Neural cell (in vitro differentiated cells): ENCODE measurements around the gene CALHM1.

Experiments used
- EP300 ChIP-seq: fragments of 450-650 bp; conservative IDR thresholded peaks from 2 replicates; pipeline ENCODE4 v1.6.1; 2014; ENCODE audit warnings: antibody characterized with exemption, mild to moderate bottlenecking, moderate library complexity; ENCODE audit not compliant: poor library complexity, severe bottlenecking
- EZH2 ChIP-seq: fragments of 200-600, 300-800 bp; shearing (Covaris generic), sonication (generic); IDR thresholded peaks from 2 replicates; pipeline ENCODE4 v1.6.1; 2014; ENCODE audit warnings: antibody characterized with exemption, low read length, borderline replicate concordance, mild to moderate bottlenecking; ENCODE audit not compliant: insufficient read depth, poor library complexity, severe bottlenecking
- MXI1 ChIP-seq: fragments of 450-650 bp; conservative IDR thresholded peaks from 2 replicates; pipeline ENCODE4 v1.6.1; 2014; ENCODE audit warnings: antibody characterized with exemption, mild to moderate bottlenecking; ENCODE audit not compliant: poor library complexity, severe bottlenecking
- POLR2AphosphoS5 ChIP-seq: IDR thresholded peaks from 2 replicates; pipeline ENCODE4 v1.6.1; 2012
- SMC3 ChIP-seq: fragments of 450-650 bp; conservative IDR thresholded peaks from 2 replicates; pipeline ENCODE4 v1.6.1; 2014; ENCODE audit warnings: antibody characterized with exemption, mild to moderate bottlenecking, moderate library complexity; ENCODE audit not compliant: poor library complexity
- TAF1 ChIP-seq: IDR thresholded peaks from 2 replicates; pipeline ENCODE4 v1.6.1; 2012; ENCODE audit warnings: low read depth
- TF ChIP-seq, protein P1 (sequence below): fragments of 450-650 bp; IDR thresholded peaks from 2 replicates; pipeline ENCODE4 v1.5.1; 2014; ENCODE audit warnings: antibody characterized with exemption, mild to moderate bottlenecking, moderate library complexity; ENCODE audit not compliant: poor library complexity, severe bottlenecking

DNA sequence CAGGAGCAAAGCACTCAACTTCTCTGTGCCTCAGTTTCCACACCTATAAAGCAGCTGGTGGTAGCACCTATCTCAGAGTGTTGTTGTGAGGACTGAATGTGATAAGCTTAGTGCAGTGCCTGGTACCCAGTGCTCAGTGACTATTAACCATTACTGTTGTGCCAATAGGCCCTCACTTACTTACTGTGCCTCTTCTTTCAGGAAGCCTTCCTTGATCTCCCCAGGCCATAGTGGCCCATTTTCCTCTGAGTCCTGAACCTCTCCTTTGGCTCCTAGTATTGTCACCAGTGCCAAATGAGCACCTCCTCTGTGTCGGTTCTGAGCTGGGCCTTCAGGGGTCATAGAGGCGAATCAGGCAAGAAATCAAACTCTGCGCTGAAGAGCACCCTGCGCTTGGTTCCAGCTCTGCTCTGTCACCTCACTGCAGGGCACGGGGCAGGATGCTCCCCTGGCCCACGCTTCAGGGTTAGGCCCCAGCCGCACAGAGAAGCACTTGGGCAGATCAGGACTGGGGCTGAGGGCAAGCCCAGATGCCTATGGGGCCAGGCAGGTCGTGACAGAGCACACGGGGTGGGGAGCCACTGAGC, 2.5 kb downstream of the CALHM1 start:
- TF ChIP-seq, protein P1, sequence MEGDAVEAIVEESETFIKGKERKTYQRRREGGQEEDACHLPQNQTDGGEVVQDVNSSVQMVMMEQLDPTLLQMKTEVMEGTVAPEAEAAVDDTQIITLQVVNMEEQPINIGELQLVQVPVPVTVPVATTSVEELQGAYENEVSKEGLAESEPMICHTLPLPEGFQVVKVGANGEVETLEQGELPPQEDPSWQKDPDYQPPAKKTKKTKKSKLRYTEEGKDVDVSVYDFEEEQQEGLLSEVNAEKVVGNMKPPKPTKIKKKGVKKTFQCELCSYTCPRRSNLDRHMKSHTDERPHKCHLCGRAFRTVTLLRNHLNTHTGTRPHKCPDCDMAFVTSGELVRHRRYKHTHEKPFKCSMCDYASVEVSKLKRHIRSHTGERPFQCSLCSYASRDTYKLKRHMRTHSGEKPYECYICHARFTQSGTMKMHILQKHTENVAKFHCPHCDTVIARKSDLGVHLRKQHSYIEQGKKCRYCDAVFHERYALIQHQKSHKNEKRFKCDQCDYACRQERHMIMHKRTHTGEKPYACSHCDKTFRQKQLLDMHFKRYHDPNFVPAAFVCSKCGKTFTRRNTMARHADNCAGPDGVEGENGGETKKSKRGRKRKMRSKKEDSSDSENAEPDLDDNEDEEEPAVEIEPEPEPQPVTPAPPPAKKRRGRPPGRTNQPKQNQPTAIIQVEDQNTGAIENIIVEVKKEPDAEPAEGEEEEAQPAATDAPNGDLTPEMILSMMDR: no peak
- no peak for TF ChIP-seq EZH2
- no peak for TF ChIP-seq EP300
- TF ChIP-seq POLR2AphosphoS5: no peak
- no peak for TF ChIP-seq SMC3
- TF ChIP-seq MXI1: no peak
- TF ChIP-seq TAF1: no peak
